IMR-90 (cell line): ENCODE results near the gene GGTA1. TPM values are rescaled to one million over a fixed set of nuclear protein-coding genes. Genes with fewer than 3 reads are reported as not detected.

ENCODE experiments used
- polyA plus RNA-seq, 3 experiments: library from polyadenylated mRNA; depleted of rRNA; stranded (reverse); fragments of >200 nt; gene quantifications; 2 replicates each; pipeline ENCODE4 v1.2.3, GENCODE V29; 2012; ENCODE audit warnings: low replicate concordance in 1 of 3
- total RNA-seq: library from RNA; depleted of rRNA; stranded (reverse); fragments of >200 nt; gene quantifications from 2 replicates; pipeline ENCODE4 v1.2.3, GENCODE V29; 2012; rRNA removed

The GGTA1 gene
- total and polyA plus RNA-seq, 2 of the 4 experiments (the other 2 are of a cell fraction): not detected

Other genes with a start within 250 kb of the GGTA1 start
- gene GSN, start 231.7 kb downstream of the GGTA1 start, total RNA-seq: 461 and 547 TPM in 2 replicates
- 482 and 495 TPM in 2 replicates for gene GSN, start 231.7 kb downstream of the GGTA1 start, polyA plus RNA-seq (2012; rRNA removed)
- 84.8 and 103 TPM in 2 replicates for gene STOM, start 129.6 kb downstream of the GGTA1 start, total RNA-seq
- gene STOM, start 129.6 kb downstream of the GGTA1 start, polyA plus RNA-seq (2012; rRNA removed): 67.6 and 78.4 TPM in 2 replicates
- 5.6 and 6.1 TPM in 2 replicates for gene DAB2IP, start 151.8 kb upstream of the GGTA1 start, total RNA-seq
- 17.2 and 20.4 TPM in 2 replicates for gene DAB2IP, start 151.8 kb upstream of the GGTA1 start, polyA plus RNA-seq (2012; rRNA removed)